HG02798 (cell line): ENCODE data around the gene PLA1A.

Experiments used
- ATAC-seq: cut with Tn5 transposase; IDR thresholded peaks from one replicate; pipeline ENCODE4 v1.9.1; 2021; ENCODE audit warnings: mild to moderate bottlenecking; ENCODE audit not compliant: unreplicated experiment, poor library complexity

The PLA1A gene

GRCh38 chr3:119602676-119603075, 5.0 kb downstream of the PLA1A start:
- no peak for ATAC-seq

GRCh38 chr3:119604878-119605277, 7.2 kb downstream of the PLA1A start:
- no peak for ATAC-seq

- ATAC-seq = no peak
Measured at GRCh38 chr3:119608405-119609000, 10.8 kb downstream of the PLA1A start.

DNA sequence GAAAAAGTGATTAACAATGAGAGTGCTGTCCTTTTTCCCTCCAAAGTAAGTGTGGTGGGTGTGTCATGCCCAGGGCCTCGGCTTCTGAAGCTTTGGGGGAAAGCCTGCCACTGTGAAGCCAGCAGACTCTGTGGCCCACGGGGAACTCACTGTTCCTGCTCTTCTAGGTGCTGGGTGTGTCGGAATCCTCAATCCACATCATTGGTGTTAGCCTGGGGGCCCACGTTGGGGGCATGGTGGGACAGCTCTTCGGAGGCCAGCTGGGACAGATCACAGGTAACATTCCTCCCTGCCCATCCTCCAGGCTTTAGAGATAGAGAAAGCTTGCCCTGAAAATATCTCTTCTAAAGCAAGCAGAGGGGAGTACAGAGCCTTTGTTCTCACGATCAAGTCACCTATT, 11.6 kb downstream of the PLA1A start:
- no peak for ATAC-seq

DNA sequence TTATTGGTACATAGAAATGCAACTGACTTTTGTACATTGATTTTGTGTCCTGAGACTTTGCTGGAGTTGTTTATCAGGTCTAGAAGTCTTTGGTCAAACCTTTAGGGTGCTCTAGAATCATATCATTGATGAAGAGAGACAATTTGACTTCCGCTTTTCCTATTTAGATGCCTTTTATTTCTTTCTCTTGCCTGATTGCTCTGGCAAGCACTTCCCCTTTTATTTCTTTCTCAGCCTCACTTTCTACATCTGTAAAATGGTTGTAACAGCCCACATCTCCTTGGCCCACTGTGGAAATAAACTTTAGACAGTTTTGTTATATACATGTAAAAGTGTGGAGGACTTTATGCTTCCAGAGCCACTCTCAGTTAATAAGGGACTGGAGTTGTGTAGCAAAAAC, 14.0 kb downstream of the PLA1A start:
- ATAC-seq = no peak

GRCh38 chr3:119613201-119613600, 15.5 kb downstream of the PLA1A start:
- peak; percentile 75 for ATAC-seq

DNA sequence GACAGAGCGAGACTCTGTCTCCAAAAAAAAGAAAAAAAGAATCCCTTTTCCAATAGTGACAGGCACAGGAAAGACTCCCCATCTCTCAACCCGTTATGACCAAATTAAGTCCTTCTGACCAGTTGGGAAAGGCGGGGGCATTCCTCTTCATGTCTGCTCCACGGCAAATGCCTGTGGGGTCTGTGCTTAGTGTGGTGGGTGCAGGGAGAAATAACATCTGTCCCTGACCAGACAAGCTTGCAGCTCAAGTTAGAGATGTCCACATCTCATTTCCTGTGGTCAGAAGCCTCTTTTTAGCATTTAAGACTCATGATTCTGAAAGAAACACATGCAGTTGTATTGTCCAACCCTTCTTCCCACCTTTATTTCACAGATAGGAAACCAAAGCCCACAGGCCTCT, 16.2 kb downstream of the PLA1A start:
- no peak for ATAC-seq

- ATAC-seq = no peak
Measured at GRCh38 chr3:119616056-119616455, 18.4 kb downstream of the PLA1A start.

DNA sequence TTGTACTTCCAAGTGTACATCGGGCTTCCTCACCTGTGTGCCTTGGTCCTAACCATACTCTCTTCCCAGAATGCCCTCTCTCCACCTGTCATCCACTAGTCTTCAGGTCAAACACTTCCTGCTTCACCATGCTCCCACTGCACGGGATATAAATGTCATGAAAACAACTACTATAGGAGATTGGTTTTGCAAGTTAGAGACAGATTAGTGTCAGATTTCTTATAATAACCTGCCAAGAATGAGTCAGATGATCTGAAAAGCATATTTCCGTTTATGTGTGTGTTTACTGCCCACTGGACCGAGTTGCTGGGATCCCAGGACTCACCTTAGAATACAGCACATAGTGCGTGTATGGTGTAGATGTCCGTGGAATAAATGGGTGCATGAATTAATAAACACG, 21.4 kb downstream of the PLA1A start:
- no peak for ATAC-seq

DNA sequence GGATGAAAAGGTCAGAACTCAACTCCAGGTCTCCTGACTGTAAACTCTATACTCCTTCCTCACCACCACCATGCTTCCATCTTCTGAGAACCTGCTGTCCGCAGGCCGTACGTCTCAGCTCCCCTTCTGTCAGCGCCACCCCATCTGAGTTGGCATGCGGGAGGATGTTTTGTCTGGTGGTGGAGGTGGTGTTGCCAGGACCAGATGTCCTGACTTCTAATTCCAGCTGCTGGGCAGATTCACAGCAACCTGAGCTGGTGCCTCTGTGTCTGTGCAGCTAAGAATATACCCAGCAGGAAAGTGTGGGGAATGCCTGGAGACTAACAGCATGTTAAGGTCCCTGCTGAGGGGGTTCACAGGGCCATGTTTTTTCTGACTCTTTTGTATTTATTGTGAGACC, 23.2 kb downstream of the PLA1A start:
- no peak for ATAC-seq

GRCh38 chr3:119624002-119624720, 26.5 kb downstream of the PLA1A start:
- ATAC-seq = no peak

DNA sequence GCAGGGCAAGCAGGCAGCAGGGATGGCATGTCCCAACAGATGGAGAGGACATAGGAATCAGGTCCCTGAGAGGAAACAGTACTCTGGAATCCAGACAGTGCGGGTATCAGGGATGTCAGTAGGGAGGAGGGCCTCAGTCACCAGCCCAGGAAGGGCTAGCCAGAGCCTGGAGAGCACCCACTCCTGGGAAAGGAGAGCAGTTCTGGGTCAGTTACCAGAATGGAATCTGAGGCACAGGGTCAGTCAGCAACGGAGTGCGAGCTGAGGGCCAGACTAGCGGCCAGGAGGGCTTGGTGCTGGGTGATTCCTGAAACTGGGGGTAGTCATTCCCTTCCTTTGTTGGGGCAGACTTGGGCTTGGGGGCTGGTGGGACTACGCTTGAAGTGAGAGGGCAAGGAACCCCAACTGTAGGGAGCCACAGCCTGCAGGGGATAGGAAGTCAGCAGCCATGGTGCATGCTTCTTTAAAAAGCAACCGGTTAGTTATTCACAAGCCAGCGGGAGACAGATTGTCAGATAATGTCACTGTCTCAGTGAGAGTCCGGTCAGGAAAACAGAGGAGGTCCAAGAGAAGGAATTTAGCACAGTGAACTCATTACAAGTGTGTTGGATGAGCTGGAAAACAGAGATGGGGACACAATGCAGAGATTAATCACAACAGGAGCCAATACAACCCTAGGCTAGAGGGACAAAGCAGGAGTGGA, 27.9 kb downstream of the PLA1A start:
- ATAC-seq = no peak

- no peak for ATAC-seq
Measured at GRCh38 chr3:119626196-119626595, 28.5 kb downstream of the PLA1A start.

- ATAC-seq = no peak
Measured at GRCh38 chr3:119627461-119627860, 29.8 kb downstream of the PLA1A start.

DNA sequence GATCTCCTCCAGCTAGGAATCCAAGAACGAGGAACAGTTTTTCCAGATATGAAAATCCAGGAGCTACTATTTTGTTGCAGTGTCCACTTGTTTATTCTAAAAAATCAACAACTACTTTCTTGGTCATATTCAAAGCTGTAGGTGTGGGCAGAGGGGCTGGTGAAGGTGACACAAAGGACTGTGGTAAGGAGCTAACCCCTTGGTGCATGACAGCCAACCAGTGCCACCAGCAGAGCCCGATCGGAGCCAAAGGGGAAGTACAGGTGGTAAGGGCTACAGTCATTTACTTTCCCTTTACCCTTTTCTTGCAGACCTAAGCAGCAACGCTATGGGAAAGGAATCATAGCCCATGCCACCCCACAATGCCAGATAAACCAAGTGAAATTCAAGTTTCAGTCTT, 30.7 kb downstream of the PLA1A start:
- peak; percentile 65 for ATAC-seq

GRCh38 chr3:119628816-119629445, 31.2 kb downstream of the PLA1A start:
- ATAC-seq = peak; percentile 37

DNA sequence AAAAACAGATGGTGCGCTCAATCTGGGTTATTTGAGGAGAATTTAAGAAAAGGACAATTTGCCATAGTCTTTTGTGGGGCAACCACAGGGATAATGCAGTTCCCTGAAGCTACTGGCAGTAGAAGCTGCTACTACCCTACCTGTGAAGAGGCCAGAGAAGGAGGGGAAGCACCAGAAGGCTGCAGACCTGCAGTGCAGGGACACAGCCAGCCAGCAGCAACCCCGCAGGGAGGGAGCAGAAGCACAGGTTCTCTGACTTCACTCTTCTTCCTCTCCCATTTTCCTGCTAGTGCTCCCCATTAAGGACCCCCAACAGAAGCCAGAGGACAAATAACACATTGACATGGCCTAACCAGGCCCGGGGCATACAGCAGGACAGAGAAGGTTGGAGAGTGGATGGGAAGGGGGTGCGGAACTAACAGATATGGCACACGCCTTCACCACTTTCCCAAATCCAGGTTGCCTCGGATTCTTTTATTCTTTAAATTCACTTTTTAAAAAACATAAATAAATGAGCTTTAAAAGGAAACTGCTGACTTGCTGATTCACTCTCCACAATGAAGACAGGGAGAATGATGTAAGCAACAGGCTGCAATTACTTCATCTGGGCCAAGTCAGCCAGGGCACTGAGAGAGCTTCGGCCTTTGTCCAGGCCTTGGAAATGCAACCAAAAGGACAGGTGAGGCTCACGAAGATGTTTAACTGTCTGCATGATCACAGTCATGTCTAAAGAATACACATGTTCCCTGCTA, 32.6 kb downstream of the PLA1A start:
- ATAC-seq = no peak

GRCh38 chr3:119630880-119631329, 33.2 kb downstream of the PLA1A start:
- ATAC-seq = no peak

GRCh38 chr3:119631516-119631915, 33.8 kb downstream of the PLA1A start:
- ATAC-seq = no peak

- ATAC-seq = no peak
Measured at GRCh38 chr3:119632216-119632615, 34.5 kb downstream of the PLA1A start.
